ENCODE measurements around the gene YEATS2. TPM values are rescaled to one million over a fixed set of nuclear protein-coding genes. Genes with fewer than 3 reads are reported as not detected.
"Not testable (repeated sequence)": the region's sequence is repeated elsewhere in the genome, so short reads cannot be mapped to it uniquely, and the experiment has no call there.

Gene YEATS2
- polyA plus RNA-seq, 2 of the 4 experiments (the other 2 are of a cell fraction), result 11.2 to 15.3 TPM

DNA sequence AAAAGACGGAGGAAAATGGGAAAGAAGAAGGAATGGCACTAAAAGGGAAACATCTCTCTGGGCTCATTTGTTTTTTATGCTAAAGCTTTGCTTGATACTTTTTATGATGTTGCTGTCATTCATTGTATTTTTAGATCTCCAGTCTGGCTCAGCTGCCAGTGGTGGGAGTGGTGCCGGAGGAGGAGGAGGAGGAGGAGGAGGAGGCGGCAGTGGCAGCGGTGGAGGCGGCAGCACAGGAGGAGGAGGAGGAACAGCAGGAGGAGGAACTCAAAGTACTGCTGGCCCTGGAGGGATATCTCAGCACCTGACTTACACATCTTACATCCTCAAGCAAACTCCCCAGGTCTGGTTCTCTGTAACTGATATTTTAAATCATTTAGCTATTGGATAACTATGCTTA, 78.2 kb downstream of the YEATS2 start:
- ChIA-PET CTCF (interaction anchor here (0.6 to 2.7 kb wide), 3 partner anchors 9 to 308 kb away, joined by 3 to 8 read pairs (median 3); no protein-coding TSS in a partner anchor), POLR2A (no interaction called here)
- ATAC-seq (no peak), DNase-seq (ENCODE audit: low read depth in 1 of 2, low spot score in 1 of 2) (no peak), FAIRE-seq (no peak)
- H3K9me3 ChIP-seq, result no peaks in the 10 kb centered on the region
- H3K4me2 ChIP-seq, result no peak overlapping the region
- no peak overlapping the region for H3K27ac ChIP-seq
- H3K4me3 ChIP-seq, result no peak overlapping the region
- H3K4me1 ChIP-seq, result no peaks in the 10 kb centered on the region
- 91% methylated on average over 5 of the region's 5 CpGs for WGBS (ENCODE audit: missing lambda C conversion rate)
- TF ChIP-seq BHLHE40 (IDR thresholded peaks at IDR 0.05; ENCODE audit: low read depth, low read length) (no peak), RARB (CRISPR knock-in tag; IDR thresholded peaks at IDR 0.05) (no peak), RNF2 (IDR thresholded peaks at IDR 0.05; ENCODE audit: borderline replicate concordance, low read depth) (no peak), EHMT2 (IDR thresholded peaks at IDR 0.05; ENCODE audit: low read depth) (no peak), EHF (CRISPR knock-in tag; IDR thresholded peaks at IDR 0.05) (no peak), HEYL (CRISPR knock-in tag; IDR thresholded peaks at IDR 0.05) (no peak), HOXB5 (CRISPR knock-in tag; IDR thresholded peaks at IDR 0.05) (no peak), SREBF2 (IDR thresholded peaks at IDR 0.05) (no peak), CHD4 (IDR thresholded peaks at IDR 0.05; ENCODE audit: borderline replicate concordance) (no peak), RCOR1 (IDR thresholded peaks at IDR 0.05; ENCODE audit: low read depth, low read length) (no peak), CBX8 (IDR thresholded peaks at IDR 0.05) (no peak), NPAS2 (CRISPR knock-in tag; IDR thresholded peaks at IDR 0.05; ENCODE audit: borderline replicate concordance) (no peak), CBX2 (IDR thresholded peaks at IDR 0.05; ENCODE audit: borderline replicate concordance, low read depth) (no peak)
- TF ChIP-seq, protein P1, sequence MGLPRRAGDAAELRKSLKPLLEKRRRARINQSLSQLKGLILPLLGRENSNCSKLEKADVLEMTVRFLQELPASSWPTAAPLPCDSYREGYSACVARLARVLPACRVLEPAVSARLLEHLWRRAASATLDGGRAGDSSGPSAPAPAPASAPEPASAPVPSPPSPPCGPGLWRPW (IDR thresholded peaks at IDR 0.05), result no peak

DNA sequence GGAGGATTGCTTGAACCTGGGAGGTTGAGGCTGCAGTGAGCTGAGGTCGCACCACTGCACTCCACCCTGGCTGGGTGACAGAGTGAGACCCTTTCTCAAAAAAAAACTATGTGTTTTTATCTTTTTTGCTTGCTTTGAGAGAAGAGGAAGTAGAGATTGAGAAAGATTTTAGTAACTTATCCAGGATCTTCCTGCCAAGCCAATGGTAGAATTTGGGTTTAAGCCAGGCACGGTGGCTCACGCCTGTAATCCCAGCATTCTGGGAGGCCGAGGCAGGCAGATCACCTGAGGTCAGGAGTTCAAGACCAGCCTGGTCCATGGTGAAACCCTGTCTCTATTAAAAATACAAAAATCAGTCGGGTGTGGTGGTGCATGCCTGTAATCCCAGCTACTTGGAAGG, 78.9 kb downstream of the YEATS2 start:
- CTCF ChIA-PET, result interaction anchor here (0.6 to 2.7 kb wide), 3 partner anchors 10 to 308 kb away, joined by 3 to 8 read pairs (median 3); no protein-coding TSS in a partner anchor
- 93% methylated on average over 5 of the region's 5 CpGs for whole genome bisulfite sequencing (ENCODE audit: missing lambda C conversion rate)
- POLR2A ChIA-PET; DNase-seq (ENCODE audit: low read depth in 1 of 2, low spot score in 1 of 2); H3K4me1 ChIP-seq; FAIRE-seq; H3K4me2 ChIP-seq; H3K27ac ChIP-seq; H3K4me3 ChIP-seq; ATAC-seq; H3K9me3 ChIP-seq: not testable (repeated sequence)

DNA sequence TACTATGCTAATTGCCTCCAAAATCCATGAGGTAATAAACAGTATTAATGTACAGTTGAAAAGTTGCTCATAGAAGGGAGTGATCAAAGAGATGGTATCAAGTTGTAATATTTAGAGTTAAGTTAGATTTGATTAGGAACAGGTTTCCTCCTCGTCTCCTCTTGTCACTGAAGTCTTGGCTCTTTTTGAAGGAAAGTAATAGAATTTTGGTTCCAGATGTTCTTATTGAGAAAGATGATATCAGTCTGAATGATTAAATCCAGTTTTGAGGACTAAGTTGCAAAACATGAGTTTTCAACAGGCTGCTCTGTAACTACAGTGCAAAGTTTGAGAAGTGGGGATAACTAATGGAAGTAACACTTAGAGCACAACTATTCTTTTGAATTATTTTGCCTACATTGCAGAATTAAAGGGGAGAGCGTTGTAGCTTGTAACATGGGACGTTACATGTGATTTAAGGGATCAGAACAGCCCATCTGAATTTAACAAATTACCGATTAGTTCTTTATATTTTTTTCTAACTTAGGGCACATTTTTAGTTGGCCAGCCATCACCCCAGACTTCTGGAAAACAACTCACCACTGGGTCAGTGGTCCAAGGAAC, 79.5 kb downstream of the YEATS2 start:
- no peaks in the 10 kb centered on the region for H3K9me3 ChIP-seq
- no peak overlapping the region for H3K27ac ChIP-seq
- no peak overlapping the region for H3K4me3 ChIP-seq
- no peaks in the 10 kb centered on the region for H3K4me1 ChIP-seq
- no peak for FAIRE-seq
- ChIA-PET CTCF (interaction anchor here (2.7 kb wide), 1 partner anchor 10 kb away, joined by 8 read pairs; no protein-coding TSS in a partner anchor), POLR2A (no interaction called here)
- TF ChIP-seq MAFK (IDR thresholded peaks at IDR 0.05; ENCODE audit: partially characterized antibody) (peak; percentile 32), ZC3H11A (IDR thresholded peaks at IDR 0.05) (no peak)
- no peak for DNase-seq (ENCODE audit: low read depth in 1 of 2, low spot score in 1 of 2)
- 91% methylated on average over 4 of the region's 4 CpGs for WGBS (ENCODE audit: missing lambda C conversion rate)
- no peak overlapping the region for H3K4me2 ChIP-seq
- no peak for ATAC-seq

DNA sequence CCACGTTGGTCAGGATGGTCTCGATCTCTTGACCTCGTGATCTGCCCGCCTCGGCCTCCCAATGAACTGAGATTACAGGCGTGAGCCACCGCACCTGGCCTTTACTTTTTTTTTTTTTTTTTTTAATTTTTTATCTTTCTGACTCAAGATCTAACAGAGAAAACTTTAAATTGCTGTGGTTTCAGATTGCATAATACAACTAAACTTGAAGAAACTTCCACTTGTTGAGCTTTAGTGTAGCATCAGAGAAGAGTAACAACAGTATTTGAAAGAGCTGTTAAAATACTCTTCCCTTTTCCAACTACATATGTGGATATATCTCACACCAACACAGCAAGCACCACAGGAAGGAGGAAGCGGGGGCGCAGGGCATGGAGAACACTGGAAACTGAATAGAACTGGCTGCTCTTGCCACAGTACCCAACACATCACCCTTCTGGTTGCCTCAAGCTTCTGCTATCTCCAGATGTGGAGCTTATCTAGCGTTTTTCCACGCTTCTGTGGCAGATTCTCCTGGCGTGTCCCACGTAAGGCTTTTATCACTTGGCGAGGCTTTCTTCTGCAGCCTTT, 82.4 kb downstream of the YEATS2 start:
- FAIRE-seq, result no peak
- WGBS (ENCODE audit: missing lambda C conversion rate), result 97% methylated on average over 14 of the region's 14 CpGs
- Histone ChIP-seq H3K4me3 (no peak overlapping the region), H3K4me1 (no peaks in the 10 kb centered on the region), H3K27ac (no peak overlapping the region), H3K9me3 (no peaks in the 10 kb centered on the region), H3K4me2 (no peak overlapping the region)
- no peak for ATAC-seq
- no peak for DNase-seq (ENCODE audit: low read depth in 1 of 2, low spot score in 1 of 2)
- ChIA-PET CTCF (interaction anchor here (1.4 to 2.2 kb wide), 2 partner anchors 13 to 311 kb away, joined by 6 to 7 read pairs; no protein-coding TSS in a partner anchor), POLR2A (no interaction called here)
- no peak for TF ChIP-seq EHF (CRISPR knock-in tag; IDR thresholded peaks at IDR 0.05)
- TF ChIP-seq HDAC2 (IDR thresholded peaks at IDR 0.05), result no peak
- TF ChIP-seq CHD2 (IDR thresholded peaks at IDR 0.05; ENCODE audit: low read length, partially characterized antibody), result no peak
- no peak for TF ChIP-seq FOXS1 (CRISPR knock-in tag; IDR thresholded peaks at IDR 0.05)
- no peak for TF ChIP-seq KDM5A (IDR thresholded peaks at IDR 0.05)
- no peak for TF ChIP-seq RFX5 (IDR thresholded peaks at IDR 0.05)
- no peak for TF ChIP-seq POLR2A (IDR thresholded peaks at IDR 0.05; ENCODE audit: low read length)
- TF ChIP-seq, protein P2, sequence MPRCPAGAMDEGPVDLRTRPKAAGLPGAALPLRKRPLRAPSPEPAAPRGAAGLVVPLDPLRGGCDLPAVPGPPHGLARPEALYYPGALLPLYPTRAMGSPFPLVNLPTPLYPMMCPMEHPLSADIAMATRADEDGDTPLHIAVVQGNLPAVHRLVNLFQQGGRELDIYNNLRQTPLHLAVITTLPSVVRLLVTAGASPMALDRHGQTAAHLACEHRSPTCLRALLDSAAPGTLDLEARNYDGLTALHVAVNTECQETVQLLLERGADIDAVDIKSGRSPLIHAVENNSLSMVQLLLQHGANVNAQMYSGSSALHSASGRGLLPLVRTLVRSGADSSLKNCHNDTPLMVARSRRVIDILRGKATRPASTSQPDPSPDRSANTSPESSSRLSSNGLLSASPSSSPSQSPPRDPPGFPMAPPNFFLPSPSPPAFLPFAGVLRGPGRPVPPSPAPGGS (IDR thresholded peaks at IDR 0.05), result no peak
- TF ChIP-seq, protein P1 (IDR thresholded peaks at IDR 0.05), result no peak
- TF ChIP-seq RCOR1 (IDR thresholded peaks at IDR 0.05; ENCODE audit: low read depth, low read length), result no peak
- TF ChIP-seq, protein P3, sequence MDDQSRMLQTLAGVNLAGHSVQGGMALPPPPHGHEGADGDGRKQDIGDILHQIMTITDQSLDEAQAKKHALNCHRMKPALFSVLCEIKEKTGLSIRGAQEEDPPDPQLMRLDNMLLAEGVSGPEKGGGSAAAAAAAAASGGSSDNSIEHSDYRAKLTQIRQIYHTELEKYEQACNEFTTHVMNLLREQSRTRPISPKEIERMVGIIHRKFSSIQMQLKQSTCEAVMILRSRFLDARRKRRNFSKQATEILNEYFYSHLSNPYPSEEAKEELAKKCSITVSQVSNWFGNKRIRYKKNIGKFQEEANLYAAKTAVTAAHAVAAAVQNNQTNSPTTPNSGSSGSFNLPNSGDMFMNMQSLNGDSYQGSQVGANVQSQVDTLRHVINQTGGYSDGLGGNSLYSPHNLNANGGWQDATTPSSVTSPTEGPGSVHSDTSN (IDR thresholded peaks at IDR 0.05), result no peak
- no peak for TF ChIP-seq MAFK (IDR thresholded peaks at IDR 0.05; ENCODE audit: partially characterized antibody)
- TF ChIP-seq SMC3 (IDR thresholded peaks at IDR 0.05), result no peak
- no peak for TF ChIP-seq CBX2 (IDR thresholded peaks at IDR 0.05; ENCODE audit: borderline replicate concordance, low read depth)
- no peak for TF ChIP-seq JUN (IDR thresholded peaks at IDR 0.05)
- TF ChIP-seq, protein P4, sequence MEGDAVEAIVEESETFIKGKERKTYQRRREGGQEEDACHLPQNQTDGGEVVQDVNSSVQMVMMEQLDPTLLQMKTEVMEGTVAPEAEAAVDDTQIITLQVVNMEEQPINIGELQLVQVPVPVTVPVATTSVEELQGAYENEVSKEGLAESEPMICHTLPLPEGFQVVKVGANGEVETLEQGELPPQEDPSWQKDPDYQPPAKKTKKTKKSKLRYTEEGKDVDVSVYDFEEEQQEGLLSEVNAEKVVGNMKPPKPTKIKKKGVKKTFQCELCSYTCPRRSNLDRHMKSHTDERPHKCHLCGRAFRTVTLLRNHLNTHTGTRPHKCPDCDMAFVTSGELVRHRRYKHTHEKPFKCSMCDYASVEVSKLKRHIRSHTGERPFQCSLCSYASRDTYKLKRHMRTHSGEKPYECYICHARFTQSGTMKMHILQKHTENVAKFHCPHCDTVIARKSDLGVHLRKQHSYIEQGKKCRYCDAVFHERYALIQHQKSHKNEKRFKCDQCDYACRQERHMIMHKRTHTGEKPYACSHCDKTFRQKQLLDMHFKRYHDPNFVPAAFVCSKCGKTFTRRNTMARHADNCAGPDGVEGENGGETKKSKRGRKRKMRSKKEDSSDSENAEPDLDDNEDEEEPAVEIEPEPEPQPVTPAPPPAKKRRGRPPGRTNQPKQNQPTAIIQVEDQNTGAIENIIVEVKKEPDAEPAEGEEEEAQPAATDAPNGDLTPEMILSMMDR (IDR thresholded peaks at IDR 0.05), result no peak
